Thyroid gland (tissue), 4 donors: ENCODE measurements around the gene CPPED1.

ENCODE experiments used
- POLR2A ChIP-seq, 2 donors: fragments of 450-650 bp; IDR thresholded peaks; one replicate each; pipeline ENCODE4 v1.6.1; 2017; ENCODE audit warnings: antibody characterized with exemption in 2 of 2, mild to moderate bottlenecking in 2 of 2, moderate library complexity in 1 of 2
- TF ChIP-seq, protein P1 (sequence below), 6 experiments: fragments of 200-600 bp in 3 of 6; fragments of 450-650 bp in 3 of 6; sonication (generic) in 3 of 6; IDR thresholded peaks; one replicate each; pipeline ENCODE4 v1.5.1; 2016 to 2019; ENCODE audit warnings: antibody characterized with exemption in 6 of 6, mild to moderate bottlenecking in 2 of 6, inconsistent platforms in 1 of 6, moderate library complexity in 1 of 6

DNA sequence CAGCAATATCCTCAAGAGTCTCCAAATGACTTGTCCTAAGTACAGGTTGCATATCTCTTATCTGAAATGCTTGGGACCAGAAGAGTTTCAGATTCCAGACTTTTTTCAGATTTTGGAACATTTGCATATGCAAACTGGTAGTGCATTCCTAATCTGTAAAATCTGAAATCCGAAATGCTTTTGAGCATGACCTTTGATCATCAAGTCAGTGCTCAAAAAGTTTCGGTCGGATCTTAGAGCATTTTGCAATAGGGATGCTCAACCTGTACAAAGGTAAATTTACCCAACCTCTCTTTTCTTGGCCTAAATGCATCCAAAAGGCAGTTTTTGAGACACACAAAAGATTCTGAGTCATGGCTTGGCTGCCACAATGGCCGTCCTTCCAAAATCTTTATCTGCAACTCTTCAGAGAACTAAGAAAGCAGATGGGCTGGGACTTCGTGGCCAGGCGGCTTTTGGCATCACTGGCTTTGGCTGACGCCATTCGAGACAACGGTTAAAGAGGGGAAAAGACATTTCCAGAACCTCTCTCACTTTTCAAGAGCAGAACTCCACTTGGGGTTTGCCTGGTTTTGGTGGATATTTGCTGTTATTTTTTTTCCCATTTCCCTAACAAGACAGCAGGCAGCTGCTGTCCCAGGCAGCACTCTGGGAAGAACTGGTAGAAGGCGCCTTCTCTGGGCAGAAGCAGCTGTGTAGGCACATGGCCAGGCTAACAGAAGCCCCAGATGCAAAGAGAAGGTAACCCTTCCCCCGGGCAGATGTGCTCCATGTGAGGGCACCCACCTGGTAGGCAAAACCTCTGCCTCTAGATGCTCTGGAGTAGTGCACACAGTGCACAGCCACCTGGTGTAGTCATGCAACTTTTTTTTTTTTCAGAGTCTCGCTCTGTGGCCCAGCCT lies 8.9 kb downstream of the CPPED1 start:
- TF ChIP-seq, protein P1, sequence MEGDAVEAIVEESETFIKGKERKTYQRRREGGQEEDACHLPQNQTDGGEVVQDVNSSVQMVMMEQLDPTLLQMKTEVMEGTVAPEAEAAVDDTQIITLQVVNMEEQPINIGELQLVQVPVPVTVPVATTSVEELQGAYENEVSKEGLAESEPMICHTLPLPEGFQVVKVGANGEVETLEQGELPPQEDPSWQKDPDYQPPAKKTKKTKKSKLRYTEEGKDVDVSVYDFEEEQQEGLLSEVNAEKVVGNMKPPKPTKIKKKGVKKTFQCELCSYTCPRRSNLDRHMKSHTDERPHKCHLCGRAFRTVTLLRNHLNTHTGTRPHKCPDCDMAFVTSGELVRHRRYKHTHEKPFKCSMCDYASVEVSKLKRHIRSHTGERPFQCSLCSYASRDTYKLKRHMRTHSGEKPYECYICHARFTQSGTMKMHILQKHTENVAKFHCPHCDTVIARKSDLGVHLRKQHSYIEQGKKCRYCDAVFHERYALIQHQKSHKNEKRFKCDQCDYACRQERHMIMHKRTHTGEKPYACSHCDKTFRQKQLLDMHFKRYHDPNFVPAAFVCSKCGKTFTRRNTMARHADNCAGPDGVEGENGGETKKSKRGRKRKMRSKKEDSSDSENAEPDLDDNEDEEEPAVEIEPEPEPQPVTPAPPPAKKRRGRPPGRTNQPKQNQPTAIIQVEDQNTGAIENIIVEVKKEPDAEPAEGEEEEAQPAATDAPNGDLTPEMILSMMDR (IDR thresholded peaks at IDR 0.05), result no peak
- no peak for TF ChIP-seq POLR2A (IDR thresholded peaks at IDR 0.05)
